ENCODE data around the gene ARL17A. TPM values are rescaled to one million over a fixed set of nuclear protein-coding genes. Genes with fewer than 3 reads are reported as not detected.
"Not testable (repeated sequence)": the region's sequence is repeated elsewhere in the genome, so short reads cannot be mapped to it uniquely, and the experiment has no call there.

The ARL17A gene
- total RNA-seq = 10 to 100 TPM in 2 of 4 donors, 1 to 10 TPM in 2; 6.0 to 13.3 (median 10.2) TPM
- 1 to 10 TPM; 1.1 to 7.2 (median 2.5) TPM for polyA plus RNA-seq
- long read RNA-seq, donor 1, partial matches to known transcripts = 0 of 4 reads
- long read RNA-seq, donor 1, other reads (novel, unspliced or antisense) = 3 of 4 reads
- long read RNA-seq, donor 2, partial matches to known transcripts = 1 of 18 reads
- long read RNA-seq, donor 2, other reads (novel, unspliced or antisense) = 14 of 18 reads

DNA sequence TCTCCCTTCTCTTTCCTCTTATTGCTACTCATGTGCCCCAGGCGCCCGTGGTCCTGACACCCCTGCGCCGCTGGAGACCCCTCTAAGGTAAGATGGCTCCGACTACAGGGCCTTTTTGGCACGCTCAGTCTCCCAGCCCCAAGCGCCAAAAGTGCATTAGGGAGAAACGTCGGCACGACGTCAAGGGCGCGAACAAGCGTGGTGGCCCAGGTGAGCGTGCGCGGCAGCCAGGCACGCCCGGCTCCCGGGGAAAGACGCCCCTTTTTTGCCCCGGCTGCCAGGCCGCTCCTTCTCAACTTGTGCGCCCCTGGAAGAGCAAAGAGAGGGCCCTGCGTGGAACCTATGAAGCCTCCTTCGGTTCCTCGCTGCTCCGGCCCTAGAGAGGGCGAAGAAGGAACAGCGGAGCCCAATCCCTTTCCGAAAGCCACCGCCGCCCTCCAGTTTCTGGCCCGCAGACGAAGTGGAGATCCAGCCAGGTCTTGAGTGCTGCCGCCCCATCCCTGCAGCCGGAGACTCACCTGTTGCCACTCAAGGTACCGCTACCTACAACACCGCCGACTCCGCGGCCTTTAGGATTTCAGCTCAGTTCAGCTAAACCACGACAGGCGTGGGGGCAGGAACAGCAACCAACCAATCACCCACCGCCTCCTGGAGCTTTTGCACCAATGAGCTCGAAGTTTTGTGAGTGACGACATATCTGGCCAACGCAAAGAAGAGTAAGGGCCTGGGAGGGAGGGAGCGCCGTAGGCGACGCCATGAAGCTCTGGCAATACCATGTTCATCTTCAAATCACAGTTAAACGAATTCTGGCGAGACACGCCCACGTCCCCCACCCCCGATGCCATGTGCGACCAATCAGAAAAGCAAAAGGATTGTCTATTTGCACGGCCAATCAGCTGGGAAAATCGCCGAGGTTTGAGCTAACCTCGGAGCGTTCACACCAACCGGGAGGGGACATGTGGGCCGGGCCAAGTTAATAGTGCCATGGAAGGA lies at the start of gene ARL17A:
Gene ARL17A (minus strand): TSS at position 609 of the 993 bp plus-strand sequence. CDS start 3,369 bp downstream, outside the sequence.
- intact Hi-C loops (cut with DNase I); H3K27me3 ChIP-seq (ENCODE audit: insufficient read depth in 3 of 3, low read length in 2 of 3); H3K36me3 ChIP-seq (ENCODE audit: insufficient read depth in 1 of 2, low read depth in 1 of 2); H3K4me1 ChIP-seq; H3K27ac ChIP-seq; H3K9me3 ChIP-seq: not testable (repeated sequence)
- DNase-seq (peak; percentile 87 to 88), ATAC-seq (peak; percentile 93 to 96 (median 94))
- WGBS, 3 donors = 0% methylated on average over 4 to 10 of the region's 65 CpGs
- peak within 1 kb of the TSS; percentile 44 for H3K4me3 ChIP-seq

DNA sequence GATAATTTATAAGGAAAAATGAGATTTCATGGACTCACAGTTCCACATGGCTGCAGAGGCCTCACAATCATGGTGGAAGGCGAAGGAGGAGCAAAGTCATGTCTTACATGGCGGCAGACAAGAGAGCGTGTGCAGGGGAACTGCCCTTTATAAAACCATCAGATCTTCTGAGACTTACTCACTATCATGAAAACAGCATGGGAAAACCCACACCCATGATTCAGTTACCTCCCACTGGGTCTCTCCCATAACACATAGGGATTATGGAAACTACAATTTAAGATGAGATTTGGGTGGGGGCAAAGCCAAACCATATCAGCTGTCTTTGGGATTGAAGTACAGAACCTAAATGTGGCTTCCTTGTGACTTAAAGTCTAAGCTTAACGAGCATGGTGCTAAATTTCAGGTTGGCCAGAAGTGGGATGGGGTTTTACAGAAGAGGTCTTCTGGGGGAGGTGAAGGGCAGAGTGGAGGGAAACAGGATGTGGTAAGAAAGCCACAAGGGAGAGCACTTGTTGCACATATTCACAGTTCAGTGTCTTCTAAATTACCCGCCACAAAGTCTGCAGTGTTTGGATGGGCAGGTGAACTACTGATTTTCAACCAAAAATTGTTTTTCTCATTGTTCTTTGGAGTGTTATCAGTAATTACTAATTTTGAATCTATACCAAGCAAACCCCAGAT lies 49.4 kb upstream of the ARL17A start:
- H3K27me3 ChIP-seq (ENCODE audit: insufficient read depth in 3 of 3, low read length in 2 of 3); ATAC-seq; H3K4me3 ChIP-seq; H3K27ac ChIP-seq; intact Hi-C loops (cut with DNase I); H3K36me3 ChIP-seq (ENCODE audit: insufficient read depth in 1 of 2, low read depth in 1 of 2); H3K9me3 ChIP-seq; DNase-seq; H3K4me1 ChIP-seq: not testable (repeated sequence)
- no CpG with 5 or more reads among the region's 5 CpGs for WGBS, 3 donors

DNA sequence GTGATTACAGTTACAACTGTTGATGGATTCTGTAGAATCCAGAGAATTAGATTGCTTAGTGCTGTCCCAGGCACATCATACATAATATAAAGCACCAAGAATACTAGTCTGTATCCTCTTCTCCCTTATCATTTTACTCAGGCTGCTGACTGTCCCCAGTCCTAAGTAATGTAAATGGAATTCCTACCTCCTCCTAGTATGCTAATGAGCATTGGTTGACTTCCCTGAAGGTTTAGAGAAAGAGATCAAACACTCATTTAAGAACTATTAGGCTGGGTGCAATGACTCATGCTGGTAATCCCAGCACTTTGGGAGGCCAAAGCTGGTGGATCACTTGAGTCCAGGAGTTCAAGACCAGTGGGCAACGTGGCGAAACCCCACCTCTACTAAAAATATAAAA lies 48.0 kb upstream of the ARL17A start:
- no CpG with 5 or more reads among the region's 2 CpGs for WGBS, 3 donors
- H3K27ac ChIP-seq; H3K27me3 ChIP-seq (ENCODE audit: insufficient read depth in 3 of 3, low read length in 2 of 3); ATAC-seq; DNase-seq; H3K9me3 ChIP-seq; H3K4me1 ChIP-seq; H3K4me3 ChIP-seq; intact Hi-C loops (cut with DNase I); H3K36me3 ChIP-seq (ENCODE audit: insufficient read depth in 1 of 2, low read depth in 1 of 2): not testable (repeated sequence)

DNA sequence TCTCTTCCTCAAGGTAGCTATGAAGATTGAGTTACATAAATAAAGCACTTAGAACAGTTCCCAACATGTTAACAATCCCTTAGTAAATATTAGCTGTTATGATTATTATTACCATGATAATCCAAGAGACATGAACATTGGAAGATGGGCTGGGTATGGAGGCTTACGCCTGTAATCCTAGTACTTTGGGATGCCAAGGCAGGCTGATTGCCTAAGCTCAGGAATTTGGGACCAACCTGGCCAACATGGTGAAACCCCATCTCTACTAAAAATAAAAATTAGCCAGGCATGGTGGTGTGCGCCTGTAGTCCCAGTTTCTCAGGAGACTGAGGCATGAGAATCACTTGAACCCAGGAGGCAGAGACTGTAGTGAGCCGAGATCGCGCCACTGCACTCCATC lies 45.2 kb upstream of the ARL17A start:
- H3K4me3 ChIP-seq; intact Hi-C loops (cut with DNase I); H3K27ac ChIP-seq; H3K27me3 ChIP-seq (ENCODE audit: insufficient read depth in 3 of 3, low read length in 2 of 3); H3K9me3 ChIP-seq; H3K4me1 ChIP-seq; H3K36me3 ChIP-seq (ENCODE audit: insufficient read depth in 1 of 2, low read depth in 1 of 2); DNase-seq: not testable (repeated sequence)
- no CpG with 5 or more reads among the region's 5 CpGs for WGBS, 3 donors
- peak; percentile 32 to 85 (median 68) for ATAC-seq

DNA sequence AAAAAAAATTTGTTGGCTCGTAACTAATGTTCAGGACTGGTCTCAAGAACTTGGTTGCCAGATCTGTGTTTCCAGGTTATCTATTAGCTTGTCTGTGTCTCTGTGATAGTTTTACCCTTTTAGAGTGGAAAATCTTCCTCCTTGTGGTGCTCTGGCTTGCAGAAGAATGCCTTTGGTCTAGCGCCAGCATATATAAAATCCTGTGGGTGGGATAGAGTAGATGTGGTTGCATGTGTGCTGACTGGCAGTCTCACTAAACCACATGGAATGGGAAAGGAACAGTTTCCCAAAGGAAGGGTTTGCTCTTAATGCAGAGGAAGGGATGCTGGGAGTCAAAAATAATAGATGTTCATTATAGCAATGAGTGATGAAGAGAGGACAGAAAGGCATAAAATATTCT lies 44.3 kb upstream of the ARL17A start:
- intact Hi-C loops (cut with DNase I); H3K4me1 ChIP-seq; H3K4me3 ChIP-seq; H3K27ac ChIP-seq; DNase-seq; ATAC-seq; H3K36me3 ChIP-seq (ENCODE audit: insufficient read depth in 1 of 2, low read depth in 1 of 2); H3K9me3 ChIP-seq; H3K27me3 ChIP-seq (ENCODE audit: insufficient read depth in 3 of 3, low read length in 2 of 3): not testable (repeated sequence)
- WGBS, 3 donors = no CpG with 5 or more reads among the region's 2 CpGs

DNA sequence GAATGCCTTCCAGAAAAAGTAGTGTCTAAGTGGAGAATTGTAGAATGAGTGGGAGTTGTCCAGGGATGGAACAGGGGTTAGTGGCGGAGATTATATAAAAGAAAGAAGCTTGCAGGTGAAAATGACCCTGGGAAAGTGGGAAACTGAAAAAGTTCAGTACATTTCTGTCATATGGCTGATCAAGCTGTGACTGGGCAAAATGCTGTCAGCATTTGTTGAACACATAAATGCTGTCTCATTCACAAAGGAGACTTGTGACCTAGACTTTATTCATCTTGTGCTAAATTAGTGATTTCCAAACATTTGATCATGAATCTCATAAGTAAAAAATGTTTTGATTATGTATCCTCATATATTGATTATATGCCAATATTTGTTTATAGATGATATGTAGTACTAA lies 39.5 kb upstream of the ARL17A start:
- H3K4me3 ChIP-seq; H3K9me3 ChIP-seq; H3K4me1 ChIP-seq; DNase-seq; H3K27me3 ChIP-seq (ENCODE audit: insufficient read depth in 3 of 3, low read length in 2 of 3); intact Hi-C loops (cut with DNase I); H3K36me3 ChIP-seq (ENCODE audit: insufficient read depth in 1 of 2, low read depth in 1 of 2); H3K27ac ChIP-seq: not testable (repeated sequence)
- no CpG with 5 or more reads among the region's 1 CpG for WGBS, 3 donors
- ATAC-seq = peak in 1 of 4 donors; percentile 43

DNA sequence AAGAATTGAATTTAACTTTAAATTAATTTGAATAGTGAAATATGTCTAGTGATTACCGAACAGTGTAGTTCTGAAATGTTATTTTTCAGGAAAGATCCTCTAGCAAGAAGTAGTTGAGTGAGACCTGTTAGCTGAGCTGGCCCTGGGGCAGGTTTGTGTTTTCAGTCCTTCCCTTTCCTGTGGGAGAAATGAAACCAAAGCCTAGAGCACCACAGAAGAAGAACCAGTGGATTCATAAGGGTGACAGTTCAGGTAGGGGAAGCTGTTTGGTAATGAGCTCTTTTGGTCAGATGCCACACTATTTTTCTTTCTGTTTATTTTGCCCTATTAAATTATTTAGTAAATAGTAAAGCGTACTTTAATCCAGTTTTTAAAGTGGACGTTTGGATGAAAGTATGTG lies 37.6 kb upstream of the ARL17A start:
- WGBS, 3 donors = no CpG with 5 or more reads among the region's 3 CpGs
- intact Hi-C loops (cut with DNase I); H3K27me3 ChIP-seq (ENCODE audit: insufficient read depth in 3 of 3, low read length in 2 of 3); H3K4me3 ChIP-seq; H3K4me1 ChIP-seq; H3K27ac ChIP-seq; H3K36me3 ChIP-seq (ENCODE audit: insufficient read depth in 1 of 2, low read depth in 1 of 2); H3K9me3 ChIP-seq; ATAC-seq; DNase-seq: not testable (repeated sequence)

DNA sequence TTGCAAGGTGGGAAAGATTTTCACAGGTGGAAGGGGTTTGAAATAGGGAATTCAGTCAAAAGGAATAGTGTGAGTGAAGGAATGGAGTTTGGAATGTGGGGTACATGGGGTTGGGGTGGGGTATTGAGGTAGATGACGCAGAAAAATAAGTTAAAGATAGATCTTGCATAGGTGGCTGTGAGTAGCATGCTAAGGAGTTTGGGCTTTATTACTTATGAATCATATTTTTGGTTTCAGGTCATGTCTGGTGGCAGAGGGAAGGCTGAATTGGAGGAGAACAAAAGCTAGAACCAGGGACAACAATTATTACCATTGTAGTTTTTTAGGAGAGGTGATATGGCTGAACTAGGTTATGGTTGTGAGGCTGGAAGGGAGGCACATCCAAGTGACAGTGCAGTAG lies 34.4 kb upstream of the ARL17A start:
- WGBS, 3 donors = no CpG with 5 or more reads among the region's 1 CpG
- intact Hi-C loops (cut with DNase I) = not testable (repeated sequence)

DNA sequence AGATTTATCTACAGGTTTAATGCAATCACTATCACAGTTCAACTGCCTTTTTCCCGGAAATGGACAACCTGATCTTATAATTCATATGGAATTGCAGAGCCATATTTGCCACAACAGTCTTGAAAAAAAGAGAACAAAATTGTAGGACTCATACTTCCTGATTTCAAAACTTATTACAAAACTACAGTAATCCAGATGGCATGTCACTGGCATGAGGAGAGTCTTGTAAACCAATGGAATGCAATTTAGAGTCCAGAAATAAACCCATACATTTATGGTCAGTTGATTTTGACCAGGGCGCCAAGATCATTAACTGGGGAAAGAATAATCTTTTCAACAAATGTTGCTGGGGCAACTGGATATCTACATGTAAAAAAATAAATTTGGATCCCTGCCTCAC lies 31.8 kb upstream of the ARL17A start:
- no CpG with 5 or more reads among the region's 2 CpGs for WGBS, 3 donors
- H3K4me1 ChIP-seq; H3K27ac ChIP-seq; intact Hi-C loops (cut with DNase I); DNase-seq; H3K4me3 ChIP-seq; H3K36me3 ChIP-seq (ENCODE audit: insufficient read depth in 1 of 2, low read depth in 1 of 2); H3K9me3 ChIP-seq; H3K27me3 ChIP-seq (ENCODE audit: insufficient read depth in 3 of 3, low read length in 2 of 3): not testable (repeated sequence)
- peak in 1 of 4 donors; percentile 44 for ATAC-seq

More for the DNA sequence above, 34.4 kb upstream of the ARL17A start:
- H3K4me1 ChIP-seq; DNase-seq; H3K4me3 ChIP-seq; H3K36me3 ChIP-seq (ENCODE audit: insufficient read depth in 1 of 2, low read depth in 1 of 2); H3K27ac ChIP-seq; H3K27me3 ChIP-seq (ENCODE audit: insufficient read depth in 3 of 3, low read length in 2 of 3); ATAC-seq; H3K9me3 ChIP-seq: not testable (repeated sequence)

DNA sequence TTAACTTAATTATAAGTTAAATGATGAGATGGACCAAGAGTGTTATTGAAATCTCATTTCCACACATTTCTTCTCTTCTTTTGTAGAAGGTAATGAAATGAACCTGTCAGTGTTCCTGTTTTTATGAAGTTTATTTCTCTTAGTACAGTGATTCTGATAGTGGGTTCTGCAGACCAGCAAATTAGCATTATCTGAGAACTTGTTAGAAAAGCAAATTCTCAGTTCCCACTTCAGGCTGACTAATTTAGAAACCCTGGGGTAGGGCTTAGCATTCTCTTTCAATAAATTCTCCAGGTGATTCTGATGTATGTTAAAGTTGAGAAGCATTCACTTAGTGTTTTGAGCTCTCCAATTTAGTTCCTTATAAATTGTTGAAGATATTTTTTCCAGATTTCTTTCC lies 23.6 kb upstream of the ARL17A start:
- intact Hi-C loops (cut with DNase I); H3K4me1 ChIP-seq; H3K27me3 ChIP-seq (ENCODE audit: insufficient read depth in 3 of 3, low read length in 2 of 3); H3K9me3 ChIP-seq; H3K4me3 ChIP-seq; ATAC-seq; DNase-seq; H3K36me3 ChIP-seq (ENCODE audit: insufficient read depth in 1 of 2, low read depth in 1 of 2); H3K27ac ChIP-seq: not testable (repeated sequence)

DNA sequence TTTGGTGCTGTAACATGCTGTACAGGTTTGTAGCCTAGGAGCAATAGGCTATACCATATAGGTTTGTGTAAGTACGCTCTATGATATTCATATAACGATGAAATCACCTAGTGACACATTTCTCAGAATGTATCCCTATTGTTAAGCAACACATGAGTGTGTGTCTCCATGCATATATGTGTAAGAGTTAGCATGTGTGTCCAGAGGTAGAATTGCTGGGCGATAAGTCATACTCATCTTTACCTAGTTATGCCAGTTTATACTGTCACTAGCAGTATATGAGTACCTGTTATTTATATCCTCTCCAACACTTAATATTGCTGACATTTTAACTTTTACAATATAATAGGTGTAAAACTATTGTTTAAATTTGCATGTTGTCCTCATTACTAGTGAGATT lies 21.3 kb upstream of the ARL17A start:
- DNase-seq; H3K27ac ChIP-seq; H3K4me3 ChIP-seq; H3K4me1 ChIP-seq; intact Hi-C loops (cut with DNase I); ATAC-seq; H3K36me3 ChIP-seq (ENCODE audit: insufficient read depth in 1 of 2, low read depth in 1 of 2); H3K9me3 ChIP-seq; H3K27me3 ChIP-seq (ENCODE audit: insufficient read depth in 3 of 3, low read length in 2 of 3): not testable (repeated sequence)
- WGBS, 3 donors = no CpG with 5 or more reads among the region's 3 CpGs
